ENCODE results near the gene HSPA4. TPM values are rescaled to one million over a fixed set of nuclear protein-coding genes. Genes with fewer than 3 reads are reported as not detected.

HSPA4 gene
- total RNA-seq, 2 donors from 2014 or later = 136 to 145 TPM

DNA sequence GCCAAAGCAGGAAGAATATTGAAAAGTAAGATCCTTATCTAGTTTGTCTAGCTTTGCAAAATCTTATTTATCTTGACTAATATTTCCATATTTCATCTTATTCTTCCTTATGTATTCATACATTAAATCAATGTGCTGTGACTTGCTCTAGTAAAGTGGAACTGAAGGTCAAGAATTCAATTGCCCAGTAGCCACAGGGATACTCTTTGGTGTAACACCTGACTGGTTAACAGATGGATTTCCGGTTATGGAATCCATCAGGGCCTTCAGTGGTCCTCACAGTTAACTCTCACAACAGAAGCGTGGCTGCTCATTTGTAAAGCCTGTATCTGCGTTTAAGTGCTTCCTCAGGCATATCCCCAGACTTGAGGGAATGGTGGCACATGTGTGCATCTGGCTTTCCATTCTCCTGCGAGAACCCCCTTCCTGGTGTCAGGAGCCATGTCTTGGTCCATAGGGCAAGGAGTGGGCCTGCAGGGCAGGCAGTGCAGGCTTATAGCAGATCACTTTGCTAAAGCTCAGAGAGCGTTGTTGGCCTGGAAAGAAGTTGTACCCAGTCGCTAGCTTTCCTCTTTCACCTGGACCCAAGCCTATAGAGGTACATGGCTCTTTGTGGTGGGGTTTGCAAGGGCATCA lies 99.2 kb downstream of the HSPA4 start:
- DNase-seq (ENCODE audit: low spot score) = no peak
- Mint-ChIP-seq H3K27ac (no peak overlapping the region), H3K9me3 (no peaks in the 10 kb centered on the region), H3K27me3 (peaks cover 0 to 2% of the 10 kb centered on the region in 2 donors), H3K36me3 (no peaks in the 10 kb centered on the region), H3K4me1 (ENCODE audit: low read depth in 2 of 2) (no peaks in the 10 kb centered on the region), H3K4me3 (no peak overlapping the region)
- no peak for ATAC-seq

DNA sequence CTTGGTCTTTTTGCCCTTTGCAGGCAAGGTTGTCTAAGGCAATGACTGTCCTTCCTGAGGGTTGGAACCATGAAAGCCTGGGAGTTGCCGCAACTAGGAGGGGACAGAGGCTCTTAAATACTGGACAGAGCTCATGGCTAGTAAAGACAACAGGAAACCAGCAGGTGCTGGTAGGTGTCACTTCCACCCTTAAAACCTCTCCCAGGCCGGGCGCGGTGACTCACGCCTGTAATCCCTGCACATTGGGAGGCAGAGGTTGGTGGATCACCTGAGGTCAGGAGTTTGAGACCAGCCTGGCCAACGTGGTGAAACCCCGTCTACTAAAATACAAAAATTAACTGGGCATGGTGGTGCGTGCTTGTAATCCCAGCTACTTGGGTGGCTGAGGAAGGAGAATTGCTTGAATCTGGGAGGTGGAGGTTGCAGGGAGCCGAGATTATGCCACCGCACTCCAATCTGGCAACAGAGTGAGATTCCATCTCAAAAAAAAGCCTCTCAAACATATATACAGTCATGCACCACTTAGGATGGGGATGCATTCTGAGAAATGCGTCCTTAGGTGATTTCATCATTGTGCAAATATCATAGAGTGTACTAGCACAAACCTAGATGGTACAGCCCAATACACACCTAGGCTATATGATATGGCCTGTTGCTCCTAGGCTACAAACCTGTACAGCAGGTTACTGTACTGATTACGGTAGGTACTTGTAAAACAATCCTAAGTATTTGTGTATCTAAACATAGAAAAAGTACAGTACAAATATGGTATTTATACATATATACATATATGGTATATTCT lies 102.7 kb downstream of the HSPA4 start:
- H3K27ac Mint-ChIP-seq = no peak overlapping the region
- H3K9me3 Mint-ChIP-seq = no peaks in the 10 kb centered on the region
- H3K4me1 Mint-ChIP-seq (ENCODE audit: low read depth in 2 of 2) = no peaks in the 10 kb centered on the region
- ATAC-seq = peak in 1 of 2 donors; percentile 24
- H3K27me3 Mint-ChIP-seq = peaks cover 0 to 2% of the 10 kb centered on the region in 2 donors
- H3K4me3 Mint-ChIP-seq = no peak overlapping the region
- DNase-seq (ENCODE audit: low spot score) = no peak
- H3K36me3 Mint-ChIP-seq = no peaks in the 10 kb centered on the region

DNA sequence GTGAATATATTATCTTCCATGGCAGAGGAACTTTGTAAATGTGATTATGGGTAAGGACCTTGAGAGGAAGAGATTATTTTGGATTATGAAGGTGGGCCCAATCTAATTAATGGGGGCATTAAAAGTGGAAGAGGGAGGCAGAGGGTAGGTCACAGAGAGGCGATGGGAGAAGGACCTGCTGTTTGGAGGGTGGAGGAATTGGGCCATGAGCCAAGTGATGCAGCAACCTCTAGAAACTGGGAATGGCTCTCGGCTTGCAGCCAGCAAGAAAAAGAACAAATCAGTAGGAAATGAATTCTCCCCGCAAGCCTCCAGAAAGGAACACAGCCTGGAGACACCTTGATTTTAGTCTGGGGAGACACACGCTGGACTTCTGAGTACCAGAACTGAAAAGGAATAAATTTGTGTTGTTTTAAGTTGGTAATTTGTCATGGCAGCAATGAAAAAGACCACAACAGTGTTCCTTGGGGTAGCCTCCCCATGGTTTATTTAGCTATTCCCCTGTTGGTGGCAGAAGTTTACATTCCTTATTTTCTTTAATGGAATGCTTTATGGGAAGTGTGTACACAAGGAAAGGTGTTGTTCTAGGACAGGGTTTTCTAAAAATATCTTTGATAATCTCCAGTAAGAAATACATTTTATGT lies 103.6 kb downstream of the HSPA4 start:
- no peaks in the 10 kb centered on the region for H3K36me3 Mint-ChIP-seq
- H3K9me3 Mint-ChIP-seq = no peaks in the 10 kb centered on the region
- no peak for DNase-seq (ENCODE audit: low spot score)
- ATAC-seq = no peak
- no peak overlapping the region for H3K4me3 Mint-ChIP-seq
- H3K4me1 Mint-ChIP-seq (ENCODE audit: low read depth in 2 of 2) = no peaks in the 10 kb centered on the region
- H3K27ac Mint-ChIP-seq = no peak overlapping the region
- peaks cover 0 to 2% of the 10 kb centered on the region in 2 donors for H3K27me3 Mint-ChIP-seq

Other genes with a start within 250 kb of the HSPA4 start
- gene SOWAHA, start 238.7 kb upstream of the HSPA4 start, total RNA-seq = not detected
- 1 to 10 TPM; 5.4 to 8.0 TPM for gene SHROOM1, start 221.4 kb upstream of the HSPA4 start, total RNA-seq
- under 1 TPM; 0.50 to 0.93 TPM for gene GDF9, start 185.5 kb upstream of the HSPA4 start, total RNA-seq
- gene UQCRQ, start 185.4 kb upstream of the HSPA4 start, total RNA-seq = 100 to 1,000 TPM; 330 to 366 TPM
- 1 to 10 TPM; 2.7 to 5.6 TPM for gene LEAP2, start 178.3 kb upstream of the HSPA4 start, total RNA-seq
- gene AFF4, start 88.4 kb upstream of the HSPA4 start, total RNA-seq = 10 to 100 TPM; 39.7 to 40.4 TPM
- gene ZCCHC10, start 25.5 kb upstream of the HSPA4 start, total RNA-seq = 10 to 100 TPM; 21.6 to 31.4 TPM